Subcutaneous abdominal adipose tissue (tissue), 5 donors: ENCODE results near the gene GPC3.
"Not testable (repeated sequence)": the region's sequence is repeated elsewhere in the genome, so short reads cannot be mapped to it uniquely, and the experiment has no call there.

ENCODE experiments used
- H3K27ac ChIP-seq: one replicate; pipeline ENCODE4 v1.7.0; 2013; ENCODE audit warnings: low read depth, mild to moderate bottlenecking, inconsistent platforms, low read length, moderate library complexity
- H3K27me3 ChIP-seq, 5 donors: one replicate each; pipeline ENCODE4 v1.7.0; 2013; ENCODE audit warnings: low read length in 5 of 5, inconsistent platforms in 1 of 5; ENCODE audit not compliant: control insufficient read depth in 5 of 5, insufficient read depth in 4 of 5
- H3K36me3 ChIP-seq, 5 donors: one replicate each; pipeline ENCODE4 v1.7.0; 2013; ENCODE audit warnings: low read length in 5 of 5; ENCODE audit not compliant: control insufficient read depth in 5 of 5, insufficient read depth in 5 of 5
- H3K4me1 ChIP-seq, 5 donors: one replicate each; pipeline ENCODE4 v1.7.0; 2013; ENCODE audit warnings: low read length in 5 of 5, mild to moderate bottlenecking in 3 of 5, moderate library complexity in 1 of 5; ENCODE audit not compliant: control insufficient read depth in 5 of 5, insufficient read depth in 5 of 5
- H3K4me3 ChIP-seq, 5 donors: one replicate each; pipeline ENCODE4 v1.7.0; 2013; ENCODE audit warnings: low read length in 5 of 5, low read depth in 1 of 5
- H3K9ac ChIP-seq, 5 donors: one replicate each; pipeline ENCODE4 v1.7.0; 2013; ENCODE audit warnings: low read length in 5 of 5, mild to moderate bottlenecking in 4 of 5, moderate library complexity in 3 of 5
- H3K9me3 ChIP-seq, 5 donors: one replicate each; pipeline ENCODE4 v1.7.0; 2013; ENCODE audit warnings: low read length in 5 of 5; ENCODE audit not compliant: control insufficient read depth in 5 of 5
- donor health status: healthy.
- donor health status: healthy.
- donor health status: healthy.
- donor health status: healthy.
- donor health status: healthy.

The GPC3 gene

DNA sequence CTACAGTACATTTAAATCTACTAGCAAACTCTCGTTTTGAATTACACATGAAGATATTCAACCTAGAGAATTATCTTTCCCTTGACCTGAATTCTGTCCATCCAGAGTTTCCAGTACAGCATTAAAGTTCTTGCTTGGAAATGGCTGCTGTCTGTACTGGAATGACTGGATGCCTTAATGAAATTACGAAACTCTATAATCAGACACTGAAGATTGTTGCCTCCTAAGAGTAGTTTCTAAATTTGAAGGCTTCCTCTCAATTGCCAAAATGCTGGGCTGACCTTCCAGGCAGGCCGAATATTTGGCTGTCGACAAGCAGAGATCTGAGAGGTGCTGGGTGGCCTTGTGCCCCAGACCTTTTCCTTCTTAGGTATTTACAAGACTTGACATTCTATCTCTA, 355.0 kb downstream of the GPC3 start:
- Histone ChIP-seq H3K27ac (no peak overlapping the region), H3K36me3 (no peaks in the 10 kb centered on the region), H3K27me3 (no peaks in the 10 kb centered on the region), H3K4me1 (peaks cover 0 to 4% (median 0%) of the 10 kb centered on the region in 5 donors), H3K9me3 (no peaks in the 10 kb centered on the region), H3K4me3 (no peak overlapping the region), H3K9ac (no peak overlapping the region)

DNA sequence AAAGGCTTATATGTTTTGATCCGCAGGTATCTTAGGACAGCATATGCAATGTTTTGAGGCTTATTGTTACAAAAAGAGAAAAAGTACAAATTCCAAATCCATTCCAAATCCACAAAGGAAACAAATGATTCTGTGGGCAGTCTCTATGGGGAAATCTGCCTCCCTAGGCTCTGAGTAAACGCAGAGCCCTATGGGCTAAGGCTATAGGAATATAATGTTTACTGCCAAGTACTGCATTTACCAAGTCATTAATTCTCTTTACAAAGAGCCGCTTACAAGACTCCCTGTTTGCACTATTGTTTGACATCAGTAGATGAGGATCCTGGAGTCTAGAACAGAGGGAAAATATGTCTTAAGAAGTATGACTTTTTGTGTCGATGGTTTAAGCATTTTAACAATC, 357.7 kb downstream of the GPC3 start:
- no peak overlapping the region for H3K27ac ChIP-seq
- no peak overlapping the region for H3K9ac ChIP-seq
- H3K36me3 ChIP-seq: no peaks in the 10 kb centered on the region
- no peaks in the 10 kb centered on the region for H3K27me3 ChIP-seq
- no peak overlapping the region for H3K4me3 ChIP-seq
- no peaks in the 10 kb centered on the region for H3K9me3 ChIP-seq
- peaks cover 0 to 4% (median 0%) of the 10 kb centered on the region in 5 donors for H3K4me1 ChIP-seq

DNA sequence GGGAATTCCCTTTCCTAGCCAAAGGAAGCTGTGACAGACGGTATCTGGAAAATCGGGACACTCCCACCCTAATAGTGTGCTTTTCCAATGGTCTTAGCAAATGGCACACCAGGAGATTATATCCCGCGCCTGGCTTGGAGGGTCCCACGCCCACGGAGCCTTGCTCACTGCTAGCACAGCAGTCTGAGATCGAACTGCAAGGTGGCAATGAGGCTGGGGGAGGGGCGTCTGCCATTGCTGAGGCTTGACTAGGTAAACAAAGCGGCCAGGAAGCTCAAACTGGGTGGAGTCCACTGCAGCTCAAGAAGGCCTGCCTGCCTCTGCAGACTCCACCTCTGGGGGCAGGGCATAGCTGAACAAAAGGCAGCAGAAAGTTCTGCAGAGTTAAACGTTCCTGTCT, 364.0 kb downstream of the GPC3 start:
- H3K27ac ChIP-seq, H3K36me3 ChIP-seq, H3K4me1 ChIP-seq, H3K9ac ChIP-seq, H3K27me3 ChIP-seq, H3K4me3 ChIP-seq: not testable (repeated sequence)
- H3K9me3 ChIP-seq: peaks cover 0 to 18% (median 5%) of the 10 kb centered on the region in 5 donors

GRCh38 chrX:133611676-133612075, 373.7 kb downstream of the GPC3 start:
- Histone ChIP-seq H3K4me3 (no peak overlapping the region), H3K4me1 (peaks cover 0 to 14% (median 8%) of the 10 kb centered on the region in 5 donors), H3K27me3 (peaks cover 0 to 10% (median 0%) of the 10 kb centered on the region in 5 donors), H3K27ac (no peak overlapping the region), H3K9ac (no peak overlapping the region), H3K36me3 (no peaks in the 10 kb centered on the region), H3K9me3 (peaks cover 0 to 5% (median 3%) of the 10 kb centered on the region in 5 donors)

DNA sequence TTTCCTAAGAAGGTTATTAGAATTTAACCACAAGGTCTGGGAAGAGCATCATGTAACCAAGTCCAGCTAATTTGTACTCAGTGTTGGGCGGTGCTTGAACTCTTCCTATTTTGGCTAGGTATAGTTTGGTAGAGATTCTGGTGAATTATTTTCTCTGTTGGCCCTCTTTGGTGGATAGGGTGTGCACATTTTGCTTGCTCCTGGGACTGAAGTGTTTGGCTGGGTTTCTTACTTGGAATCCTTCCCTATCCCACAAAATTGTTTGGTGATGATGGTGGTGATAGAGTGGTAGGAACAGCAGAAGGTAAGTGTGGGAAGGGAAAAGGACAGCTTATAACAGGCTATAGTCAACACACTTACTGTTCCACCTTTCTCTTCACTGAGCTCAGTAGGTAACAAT, 375.3 kb downstream of the GPC3 start:
- Histone ChIP-seq H3K9ac (no peak overlapping the region), H3K4me1 (peaks cover 0 to 14% (median 8%) of the 10 kb centered on the region in 5 donors), H3K4me3 (no peak overlapping the region), H3K9me3 (peaks cover 0 to 5% (median 3%) of the 10 kb centered on the region in 5 donors), H3K36me3 (no peaks in the 10 kb centered on the region), H3K27ac (no peak overlapping the region), H3K27me3 (peaks cover 0 to 10% (median 0%) of the 10 kb centered on the region in 5 donors)

- Histone ChIP-seq H3K4me1 (peaks cover 0 to 14% (median 8%) of the 10 kb centered on the region in 5 donors), H3K9me3 (peaks cover 0 to 5% (median 2%) of the 10 kb centered on the region in 5 donors), H3K27me3 (peaks cover 0 to 10% (median 0%) of the 10 kb centered on the region in 5 donors), H3K9ac (no peak overlapping the region), H3K27ac (no peak overlapping the region), H3K4me3 (no peak overlapping the region), H3K36me3 (no peaks in the 10 kb centered on the region)
These were observed 376.2 kb downstream of the GPC3 start for GRCh38 chrX:133609166-133609565.

- Histone ChIP-seq H3K36me3 (no peaks in the 10 kb centered on the region), H3K27ac (no peak overlapping the region), H3K27me3 (peaks cover 0 to 10% (median 0%) of the 10 kb centered on the region in 5 donors), H3K4me1 (peaks cover 0 to 14% (median 8%) of the 10 kb centered on the region in 5 donors), H3K4me3 (no peak overlapping the region), H3K9me3 (peaks cover 0 to 3% (median 0%) of the 10 kb centered on the region in 5 donors), H3K9ac (no peak overlapping the region)
These were observed 377.0 kb downstream of the GPC3 start for GRCh38 chrX:133608406-133608805.

- H3K4me1 ChIP-seq: peaks cover 0 to 14% (median 8%) of the 10 kb centered on the region in 5 donors
- no peaks in the 10 kb centered on the region for H3K36me3 ChIP-seq
- peaks cover 0 to 10% (median 0%) of the 10 kb centered on the region in 5 donors for H3K27me3 ChIP-seq
- H3K9me3 ChIP-seq: peaks cover 0 to under 1% (median 0%) of the 10 kb centered on the region in 5 donors
- no peak overlapping the region for H3K9ac ChIP-seq
- H3K4me3 ChIP-seq: no peak overlapping the region
- no peak overlapping the region for H3K27ac ChIP-seq
These were observed 377.7 kb downstream of the GPC3 start for GRCh38 chrX:133607419-133608348.

GRCh38 chrX:133606990-133607389, 378.4 kb downstream of the GPC3 start:
- Histone ChIP-seq H3K4me1 (peaks cover 0 to 14% (median 8%) of the 10 kb centered on the region in 5 donors), H3K27me3 (peaks cover 0 to 10% (median 0%) of the 10 kb centered on the region in 5 donors), H3K9me3 (no peaks in the 10 kb centered on the region), H3K27ac (no peak overlapping the region), H3K36me3 (no peaks in the 10 kb centered on the region), H3K4me3 (no peak overlapping the region), H3K9ac (no peak overlapping the region)

DNA sequence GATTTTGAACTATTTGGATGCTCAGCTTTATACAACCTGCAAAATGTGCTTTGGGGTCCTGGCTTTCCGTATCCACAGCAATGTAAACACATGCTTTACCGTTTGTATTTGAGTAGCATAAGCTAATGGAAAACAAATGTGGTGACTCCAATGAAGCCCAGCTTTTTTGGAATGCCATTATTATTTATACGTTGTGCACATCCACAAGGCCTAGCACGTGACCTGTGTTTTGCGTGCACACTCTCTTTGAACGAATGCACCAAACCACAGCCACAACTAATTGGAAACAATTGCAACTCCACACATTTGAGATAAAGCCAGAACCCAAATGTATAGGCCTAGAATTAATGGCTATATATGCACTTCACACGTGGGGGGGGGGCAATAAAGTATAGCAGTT, 380.6 kb downstream of the GPC3 start:
- H3K4me1 ChIP-seq: peaks cover 0 to 15% (median 10%) of the 10 kb centered on the region in 5 donors
- H3K9me3 ChIP-seq: no peaks in the 10 kb centered on the region
- H3K27ac ChIP-seq: no peak overlapping the region
- peaks cover 0 to 6% (median 0%) of the 10 kb centered on the region in 5 donors for H3K27me3 ChIP-seq
- no peak overlapping the region for H3K4me3 ChIP-seq
- no peak overlapping the region for H3K9ac ChIP-seq
- no peaks in the 10 kb centered on the region for H3K36me3 ChIP-seq
